Medulla oblongata (tissue), 1 donor: Measurements from ENCODE around the gene CEP76.
"Not testable (repeated sequence)": the region's sequence is repeated elsewhere in the genome, so short reads cannot be mapped to it uniquely, and the experiment has no call there.

ENCODE experiments used
- DNase-seq: peaks from one replicate; pipeline ENCODE4 v3.0.0-alpha.2; 2015; ENCODE audit errors: extremely low spot score

Gene CEP76

DNA sequence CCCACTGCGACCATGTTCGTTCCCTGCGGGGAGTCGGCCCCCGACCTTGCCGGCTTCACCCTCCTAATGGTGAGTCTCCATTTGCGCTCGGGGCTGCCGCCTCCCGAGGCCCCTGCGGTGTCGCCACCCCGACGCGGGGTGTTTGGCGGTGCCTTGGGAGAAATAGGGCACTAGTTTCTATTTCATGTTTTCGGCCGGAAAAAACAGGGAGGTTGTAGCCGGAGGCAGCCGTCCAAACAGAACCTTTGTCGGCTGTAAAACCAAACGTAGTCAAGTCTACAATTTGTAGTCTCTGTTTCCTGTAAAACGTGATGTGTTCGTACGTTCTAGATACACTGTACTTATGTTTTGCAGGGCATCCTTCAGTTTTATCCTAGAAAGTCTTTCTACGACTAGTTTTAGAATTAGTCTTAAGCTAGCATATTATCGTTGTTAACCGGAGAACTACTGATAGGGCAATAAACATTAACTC is 609 bp upstream of the CEP76 start:
- DNase-seq = no peak

DNA sequence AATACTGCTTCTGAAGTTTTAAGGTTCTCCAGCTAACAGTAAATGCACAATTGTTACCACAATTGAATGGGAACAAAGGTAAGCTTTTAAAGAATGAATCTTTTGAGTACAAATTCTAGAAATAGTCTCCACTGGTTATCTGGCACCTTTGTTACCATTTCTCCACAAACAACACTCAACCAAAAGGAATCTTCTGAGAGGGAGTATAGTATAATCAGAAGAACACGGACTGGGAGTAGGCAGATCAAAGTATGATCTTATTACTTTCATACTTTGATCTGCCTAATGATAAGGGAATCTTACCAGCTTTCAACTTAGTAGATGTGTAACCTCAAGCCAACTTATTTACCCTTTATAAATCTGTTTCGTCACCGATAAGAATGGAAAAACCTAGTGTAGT is 1.4 kb downstream of the CEP76 start:
- no peak for DNase-seq

DNA sequence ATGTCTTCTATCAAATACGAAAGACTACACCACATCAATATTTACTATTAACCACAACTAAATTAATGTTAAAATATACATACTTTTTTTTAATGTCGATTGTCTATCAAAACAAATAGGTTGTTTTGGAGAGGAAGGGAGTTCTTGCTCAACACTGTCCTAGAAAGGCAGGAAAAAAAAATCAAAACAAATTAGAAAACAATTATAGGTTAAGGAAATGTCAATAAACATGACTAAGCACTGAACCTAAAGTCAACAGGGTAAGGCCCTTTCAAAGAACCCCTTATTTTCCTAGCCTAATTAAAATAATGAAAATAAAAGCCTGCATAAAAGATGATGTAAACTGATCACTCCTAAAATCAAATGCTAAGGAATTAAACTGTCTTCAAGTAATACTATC is 2.8 kb downstream of the CEP76 start:
- DNase-seq = no peak

DNA sequence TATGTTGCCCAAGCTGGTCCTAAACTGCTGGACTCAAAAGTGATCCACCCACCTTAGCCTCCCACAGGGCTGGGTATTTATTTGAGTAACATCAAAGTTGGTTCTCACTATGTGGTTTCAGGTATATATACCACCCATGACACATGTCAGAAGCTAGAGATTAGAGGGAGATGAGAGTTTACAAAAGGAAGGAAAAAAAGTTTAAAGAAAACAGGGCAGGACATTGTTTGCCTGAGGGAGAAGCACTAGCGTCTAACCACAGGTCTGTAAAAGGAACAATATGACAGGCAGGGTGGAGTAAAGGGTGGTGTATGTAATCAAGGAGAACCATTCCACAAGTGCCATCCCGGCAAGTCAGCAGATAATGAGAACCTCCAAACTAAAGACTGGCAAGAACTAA is 8.5 kb downstream of the CEP76 start:
- no peak for DNase-seq

DNA sequence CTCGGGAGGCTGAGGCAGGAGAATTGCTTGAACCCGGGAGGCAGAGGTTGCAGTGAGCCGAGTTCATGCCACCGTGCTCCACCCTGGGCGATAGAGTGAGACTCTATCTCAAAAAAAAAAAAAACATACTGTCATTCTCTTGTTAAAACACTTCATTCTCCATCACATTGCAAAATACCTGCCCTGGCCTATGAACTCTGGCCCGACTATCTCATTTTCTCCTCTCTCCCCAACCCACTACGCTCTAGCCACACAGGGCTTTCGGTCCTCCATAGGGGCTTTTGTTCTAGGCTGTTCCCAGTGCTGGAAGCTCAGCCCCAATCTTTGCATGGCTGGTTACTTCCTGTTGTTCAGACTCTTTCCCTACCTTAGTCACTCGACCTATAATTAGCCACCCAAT is 10.3 kb downstream of the CEP76 start:
- DNase-seq = no peak

DNA sequence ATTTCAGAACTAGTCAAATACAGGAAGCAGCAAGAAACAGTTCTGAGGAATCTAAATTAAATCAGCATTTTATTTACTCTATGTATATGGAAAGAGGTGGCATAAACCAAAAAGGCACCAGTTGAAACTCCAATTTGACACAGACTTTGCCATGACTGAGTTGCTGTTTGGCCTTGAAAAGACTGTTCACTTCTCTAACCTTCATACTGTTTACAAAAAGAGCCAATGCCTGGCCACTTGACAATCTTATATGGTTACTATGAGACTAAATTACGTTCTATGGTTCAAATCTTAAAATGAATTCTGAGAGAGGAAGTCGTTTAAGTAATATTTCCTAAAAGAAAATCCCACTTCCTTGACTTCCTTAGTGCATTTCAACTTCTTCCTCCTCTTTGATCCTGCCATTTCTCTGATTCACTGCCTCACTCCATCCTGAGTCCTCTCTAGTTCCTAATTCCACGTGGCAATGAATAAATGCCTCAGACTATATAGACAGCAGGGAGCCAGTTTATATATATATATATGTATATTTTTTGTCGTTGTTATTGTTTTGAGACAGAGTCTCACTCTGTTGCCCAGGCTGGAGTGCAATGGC is 13.2 kb downstream of the CEP76 start:
- DNase-seq = no peak

DNA sequence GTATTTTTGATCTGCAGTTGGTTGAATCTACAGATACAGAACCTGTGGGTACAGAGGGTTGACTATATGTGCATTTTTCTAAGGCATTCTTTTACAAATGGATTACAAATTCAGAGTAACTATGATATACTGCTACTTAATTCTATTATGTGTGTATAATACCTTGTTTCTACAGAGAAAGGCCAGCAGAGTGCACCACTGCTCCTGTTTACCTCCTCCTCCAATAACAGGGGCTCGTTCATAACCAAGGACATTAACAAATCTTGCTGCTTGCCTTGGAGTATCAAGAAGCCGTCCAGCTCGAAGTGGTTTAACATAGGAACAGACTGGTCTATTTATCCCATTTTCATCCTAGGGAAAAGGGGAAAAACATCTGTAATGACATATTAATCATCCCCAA is 16.4 kb downstream of the CEP76 start:
- no peak for DNase-seq

DNA sequence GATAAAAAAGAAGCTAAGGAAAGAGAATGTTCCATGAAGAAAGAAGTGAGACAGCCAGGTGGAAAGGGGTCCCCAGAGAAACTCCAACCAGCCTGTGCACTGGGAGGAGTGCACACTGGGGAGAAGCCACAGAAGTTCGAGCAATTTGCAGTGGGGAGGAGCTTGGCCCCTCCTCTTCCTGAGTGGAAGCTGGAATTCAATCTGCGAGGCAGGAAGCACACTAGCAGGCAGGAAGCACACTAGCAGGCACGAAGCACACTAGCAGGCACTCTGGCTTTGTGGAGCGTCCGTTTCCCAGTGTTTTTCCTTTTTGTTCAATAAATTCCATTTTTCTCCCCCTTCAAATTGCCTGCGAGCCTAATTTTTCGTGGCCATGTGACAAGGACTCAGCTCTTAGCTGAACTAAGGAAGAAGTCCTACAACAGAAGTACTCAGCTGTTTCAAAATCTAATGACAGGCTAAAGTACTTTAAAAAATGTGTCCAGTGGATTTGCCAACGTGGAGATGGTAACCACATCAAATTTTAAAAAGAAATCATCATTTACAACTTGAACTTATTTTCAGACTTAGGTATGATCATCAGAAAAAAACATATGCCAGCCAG is 23.2 kb downstream of the CEP76 start:
- DNase-seq = peak; percentile 51

DNA sequence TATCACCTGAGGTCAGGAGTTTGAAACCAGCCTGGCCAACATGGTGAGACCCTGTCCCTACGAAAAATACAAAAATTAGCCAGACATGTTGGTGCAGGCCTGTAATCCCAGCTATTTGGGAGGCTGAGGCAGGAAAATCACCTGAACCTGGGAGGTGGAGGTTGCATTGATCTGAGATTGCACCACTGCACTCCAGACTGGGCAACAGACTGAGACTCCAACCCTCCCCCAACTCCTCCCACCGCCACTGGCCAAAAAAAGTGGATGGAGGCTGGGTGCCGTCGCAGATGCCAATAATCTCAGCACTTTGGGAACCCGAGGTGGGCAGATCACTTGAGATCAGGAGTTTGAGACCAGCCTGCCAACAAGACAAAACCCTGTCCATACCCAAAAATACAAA is 34.5 kb downstream of the CEP76 start:
- no peak for DNase-seq

DNA sequence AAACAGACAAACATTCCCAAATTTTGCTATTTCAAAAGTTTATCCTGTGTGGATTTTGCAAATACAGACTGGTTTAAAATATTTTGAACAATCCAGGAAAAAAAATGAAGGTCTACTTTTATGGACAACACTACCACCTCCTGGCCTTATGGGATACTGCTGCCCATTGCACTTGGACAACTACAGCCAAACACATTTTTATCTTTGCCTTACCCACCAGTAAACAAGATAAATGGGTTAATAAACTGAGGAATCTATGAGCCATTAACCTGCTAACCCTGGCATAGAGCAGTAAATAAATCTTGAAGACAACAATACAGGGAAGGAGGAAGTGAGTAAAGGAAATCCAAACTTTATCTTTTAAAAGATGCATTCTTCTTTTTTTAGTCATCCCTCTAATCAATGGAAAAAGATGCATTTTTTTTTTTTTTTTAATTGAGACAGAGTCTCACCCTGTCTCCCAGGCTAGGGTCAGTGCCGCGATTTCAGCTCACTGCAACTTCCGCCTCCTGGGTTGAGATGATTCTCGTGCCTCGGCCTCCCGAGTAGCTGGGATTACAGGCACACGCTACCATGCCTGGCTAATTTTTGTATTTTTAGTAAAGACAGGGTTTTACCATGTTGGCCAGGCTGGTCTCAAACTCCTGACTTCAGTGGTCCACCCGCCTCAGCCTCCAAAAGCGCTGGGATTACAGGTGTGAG is 42.5 kb downstream of the CEP76 start:
- peak; percentile 83 for DNase-seq

DNA sequence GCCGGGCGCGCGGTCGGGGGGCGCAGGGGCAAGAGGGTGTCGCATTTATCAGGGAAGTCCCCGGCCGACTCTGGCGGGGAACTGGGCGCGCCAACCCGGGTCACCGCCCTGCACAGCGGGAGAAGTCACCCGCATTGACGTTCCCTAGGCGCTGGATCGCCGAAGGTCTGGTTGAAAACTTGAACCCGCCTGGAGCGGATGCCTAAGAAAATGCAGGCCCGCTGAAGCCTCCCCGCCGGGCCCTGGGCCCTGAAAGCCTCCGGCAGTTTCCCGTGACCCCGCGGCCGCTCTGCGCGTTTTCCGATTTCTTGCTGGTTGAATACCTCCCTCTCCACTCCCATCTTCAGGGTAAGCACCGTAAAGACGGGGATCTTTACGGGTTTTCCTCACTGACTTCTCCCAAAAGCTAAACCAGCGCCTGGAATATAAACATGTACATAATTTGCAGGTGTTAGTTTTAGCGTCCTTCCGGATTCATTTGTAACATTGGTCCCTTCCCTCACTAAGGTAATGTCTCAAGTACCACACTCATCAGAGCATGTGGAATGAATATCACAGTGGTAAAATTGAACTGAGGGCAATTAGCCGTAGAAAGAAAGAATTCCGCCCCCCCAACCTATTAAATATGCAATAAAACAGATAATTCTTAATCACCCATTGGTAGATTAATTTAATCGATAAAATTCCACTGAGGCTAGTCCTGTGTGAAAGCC is 43.9 kb downstream of the CEP76 start:
- peak; percentile 44 for DNase-seq

DNA sequence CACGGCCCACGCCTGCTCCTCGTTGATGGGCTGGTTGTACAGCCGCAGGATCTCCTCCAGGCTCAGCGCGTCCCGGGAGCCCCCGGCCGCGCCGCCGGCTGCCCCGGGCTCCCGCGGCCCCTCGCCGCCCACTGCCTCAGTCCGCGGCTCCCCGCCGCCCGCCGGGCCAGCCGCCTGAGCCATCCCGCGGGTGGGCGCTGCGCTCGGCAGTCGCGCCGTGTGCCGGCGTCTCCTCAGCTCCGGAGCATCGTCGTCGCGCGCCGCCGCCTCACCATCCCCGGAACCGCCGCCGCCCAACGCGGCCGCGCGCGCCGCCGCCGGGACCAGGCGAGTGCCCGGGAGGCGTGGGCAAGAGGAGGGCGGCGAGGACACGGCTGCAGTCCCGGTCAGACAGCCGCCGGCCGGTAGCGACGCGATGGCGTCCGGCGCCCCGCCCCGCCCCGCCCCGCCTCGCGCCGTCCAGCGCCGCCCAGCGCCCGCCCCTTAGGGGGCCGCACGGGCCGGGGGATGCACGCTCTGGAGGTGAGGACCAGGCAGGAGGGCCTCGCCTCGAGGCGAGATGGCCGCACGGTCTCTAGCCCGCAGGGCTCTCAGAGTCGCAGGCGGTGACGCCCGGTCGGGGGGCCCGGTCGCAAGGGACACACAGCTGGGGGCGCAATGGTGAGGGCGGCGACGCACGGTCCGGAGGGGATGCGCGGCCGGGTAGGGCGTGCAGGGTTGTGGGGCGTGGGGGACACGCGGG is 44.7 kb downstream of the CEP76 start, which contains the start of gene SPIRE1:
Gene SPIRE1, minus strand, starts transcription at position 424 of the 742 bp plus-strand sequence. Its CDS starts 241 bp downstream, at position 183.
- DNase-seq = peak; percentile 71

DNA sequence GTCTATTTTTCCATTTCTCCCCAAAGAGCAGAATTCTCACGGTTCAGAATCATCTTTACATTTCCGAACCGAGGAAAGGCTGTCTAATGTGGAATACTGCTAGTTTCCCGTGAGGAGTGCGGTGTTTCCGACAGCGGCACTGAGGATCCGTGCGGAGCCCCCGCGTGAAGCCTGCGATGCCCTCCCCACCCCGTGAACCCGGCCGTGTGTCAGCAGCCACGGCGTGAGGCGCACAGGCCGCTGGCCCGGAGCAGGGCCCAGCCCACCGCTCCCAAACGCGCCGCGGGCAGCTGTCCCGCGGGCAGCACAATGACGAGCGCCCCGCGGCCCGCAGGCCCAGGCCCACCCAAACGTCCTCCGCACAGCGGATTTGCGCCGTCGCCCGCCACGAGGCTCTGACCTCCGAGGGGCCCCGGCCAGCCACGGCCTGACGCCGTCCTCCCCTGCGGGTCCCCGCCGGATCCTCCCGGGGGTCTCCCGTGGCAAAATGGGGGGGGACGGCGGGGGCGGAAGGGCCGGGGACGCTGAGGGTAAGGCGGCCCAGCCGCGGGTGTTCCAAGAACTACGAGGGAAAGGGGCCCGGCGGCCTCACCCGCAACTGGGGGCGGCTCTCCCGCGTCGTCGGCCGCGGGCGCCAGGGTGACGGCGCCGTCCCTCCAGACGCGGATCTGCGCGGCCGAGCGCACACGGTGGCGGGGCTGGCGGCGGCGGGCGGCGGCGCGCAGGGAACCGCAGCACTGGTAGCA is 45.4 kb downstream of the CEP76 start:
- peak; percentile 49 for DNase-seq

DNA sequence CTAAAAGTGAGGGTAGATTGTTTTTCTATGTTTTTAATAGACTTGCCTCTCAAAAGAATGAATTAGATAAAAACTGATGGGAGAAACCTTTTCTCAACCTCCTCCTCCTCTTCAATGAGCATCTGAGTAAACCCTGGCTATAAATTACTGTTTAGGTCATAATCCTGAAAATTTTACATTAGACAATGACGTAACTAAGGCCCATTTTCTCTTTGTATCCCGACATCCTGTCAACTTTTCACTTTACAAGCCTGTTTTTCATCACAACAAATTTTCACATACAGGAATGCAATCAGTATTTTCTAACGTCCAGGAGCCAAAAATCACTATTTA is 46.0 kb downstream of the CEP76 start:
- peak; percentile 16 for DNase-seq

DNA sequence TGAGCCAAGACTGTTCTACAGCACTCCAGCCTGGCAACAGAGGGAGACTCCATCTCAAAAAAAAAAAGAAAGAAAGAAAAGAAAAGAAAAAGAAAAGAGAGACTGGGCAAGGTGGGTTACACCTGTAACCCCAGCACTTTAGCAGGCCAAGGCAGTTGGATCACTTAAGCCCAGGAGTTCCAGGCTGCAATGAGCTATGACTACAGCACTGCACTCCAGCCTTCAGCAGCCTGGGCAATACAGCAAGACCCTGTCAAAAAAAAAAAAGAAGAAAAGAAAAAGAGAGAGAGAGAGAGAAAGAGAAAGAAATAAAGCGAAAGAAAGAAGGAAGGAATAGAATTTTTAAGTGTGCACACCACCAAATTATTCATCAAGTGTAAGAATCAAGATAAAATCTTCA is 47.6 kb downstream of the CEP76 start:
- no peak for DNase-seq

DNA sequence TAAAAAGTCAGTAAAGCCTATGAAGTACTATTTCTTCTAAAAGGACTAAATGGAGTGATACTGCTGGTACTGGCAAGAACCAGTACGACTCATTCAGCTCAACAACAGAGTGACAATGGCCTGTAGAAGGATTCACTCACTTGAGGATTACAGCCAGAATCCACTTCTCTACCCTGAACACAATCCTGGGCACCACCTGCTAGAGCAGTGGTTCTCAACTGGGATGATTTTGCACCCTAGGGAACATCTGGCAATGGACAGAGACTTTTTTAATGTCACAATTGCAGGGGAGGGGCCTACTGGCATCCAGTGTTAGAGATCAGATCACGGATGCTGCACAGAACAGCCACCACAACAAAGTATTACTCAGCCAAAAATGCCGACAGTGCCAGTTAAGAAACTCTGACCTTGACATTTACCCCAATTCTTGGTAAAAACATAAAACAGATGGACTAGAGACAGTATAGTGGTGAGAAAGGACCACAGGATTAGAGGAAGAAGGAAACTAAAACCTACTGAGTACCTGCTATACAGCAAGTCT is 49.6 kb downstream of the CEP76 start:
- DNase-seq = peak; percentile 72

DNA sequence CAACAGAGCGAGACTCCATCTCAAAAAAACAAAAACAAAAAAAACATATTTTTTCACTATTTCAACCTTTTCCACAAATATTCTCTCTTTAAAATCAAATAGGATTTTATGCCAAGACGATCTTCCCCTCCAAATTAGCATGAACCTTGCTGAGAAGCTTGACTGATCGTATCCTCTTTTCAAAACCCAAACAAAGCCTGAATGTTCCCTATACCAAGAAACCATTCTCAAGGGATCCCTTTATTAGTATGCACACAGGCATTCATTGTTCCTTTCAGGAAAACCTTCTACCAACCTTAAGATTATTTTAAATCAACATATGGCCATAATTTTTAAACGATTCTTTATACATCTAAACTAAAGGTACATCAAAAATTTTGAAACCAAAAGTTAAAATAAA is 50.9 kb downstream of the CEP76 start:
- peak; percentile 41 for DNase-seq

DNA sequence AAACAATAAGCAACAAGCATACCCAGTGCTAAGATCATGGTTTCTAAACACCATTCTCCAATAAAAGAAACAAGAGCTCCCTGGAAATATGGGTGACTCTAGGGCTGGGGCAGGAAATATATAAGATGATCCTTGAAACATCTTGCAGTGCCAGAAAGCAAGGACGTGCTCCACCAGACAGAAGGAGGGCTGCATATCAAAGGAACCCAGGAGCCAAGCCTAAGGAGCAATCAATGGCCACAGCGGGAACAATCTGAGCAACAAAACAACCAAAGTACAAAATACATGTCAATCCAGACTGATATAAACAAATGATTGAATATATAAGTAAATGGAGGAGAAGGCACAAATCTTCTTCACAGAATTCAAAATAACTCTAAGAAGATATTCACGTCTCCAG is 54.8 kb downstream of the CEP76 start:
- DNase-seq = no peak

DNA sequence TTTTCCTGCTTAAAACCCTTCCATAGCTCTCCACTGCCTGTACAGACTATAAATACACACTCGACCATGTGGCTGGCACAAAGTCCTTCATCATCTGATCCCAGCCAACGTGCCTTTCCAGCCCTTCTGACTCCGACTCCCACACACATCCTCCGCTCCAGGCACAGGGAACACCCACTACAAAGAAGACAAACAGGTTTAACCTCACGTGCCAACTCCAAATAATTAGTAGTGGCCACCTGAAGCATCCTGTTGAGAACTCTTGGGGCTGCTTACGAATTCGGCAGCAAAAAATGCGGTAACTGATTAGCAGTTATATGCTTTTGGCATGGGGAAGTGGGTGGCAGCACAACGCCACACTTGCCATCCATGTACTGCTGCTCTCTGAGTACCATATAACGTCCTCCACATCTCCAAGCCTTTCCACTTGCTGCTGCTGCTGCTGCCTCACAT is 56.7 kb downstream of the CEP76 start:
- DNase-seq = peak; percentile 69

DNA sequence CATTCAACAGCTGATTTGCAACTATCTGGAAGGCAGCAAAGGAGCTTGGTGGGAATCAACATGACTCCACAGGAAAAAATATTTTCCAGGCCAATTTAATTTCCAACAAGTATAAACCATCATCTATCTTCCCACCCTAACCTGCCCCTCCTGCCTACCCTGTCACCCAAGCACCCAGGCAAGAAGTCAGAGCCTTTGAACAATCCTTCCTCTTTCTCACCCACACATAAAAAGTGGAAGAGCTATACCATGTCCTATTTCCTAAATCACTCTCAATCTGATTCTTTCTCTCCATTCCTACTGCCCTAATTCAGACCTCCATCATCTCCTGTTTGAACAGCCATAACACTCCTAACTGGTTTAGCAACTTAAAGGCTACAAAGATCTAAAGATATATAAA is 57.3 kb downstream of the CEP76 start:
- DNase-seq = no peak

DNA sequence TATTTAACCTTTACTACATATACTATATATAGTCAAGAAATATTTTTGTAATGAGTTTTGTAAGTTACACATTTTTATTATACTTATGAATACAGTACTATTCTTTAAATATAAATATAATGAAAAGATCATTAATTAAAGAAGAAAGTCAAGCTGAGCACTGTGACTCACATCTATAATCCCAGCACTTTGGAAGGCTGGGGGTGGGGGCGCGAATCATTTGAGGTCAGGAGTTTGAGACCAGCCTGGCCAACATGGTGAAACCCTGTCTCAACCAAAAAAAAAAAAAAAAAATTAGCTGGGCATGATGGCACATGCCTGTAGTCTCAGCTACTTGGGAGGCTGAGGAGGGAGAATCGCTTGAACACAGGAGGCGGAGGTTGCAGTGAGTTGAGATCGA is 58.8 kb downstream of the CEP76 start:
- DNase-seq = not testable (repeated sequence)
